ENCODE data around the gene PRKAG1. TPM values are rescaled to one million over a fixed set of nuclear protein-coding genes. Genes with fewer than 3 reads are reported as not detected.

The PRKAG1 gene
- total and polyA plus RNA-seq, 10 of the 15 experiments (the other 5 are each of a cell fraction or from before 2014, with no cell fraction given): 44.5 to 91.6 (median 60.9) TPM

DNA sequence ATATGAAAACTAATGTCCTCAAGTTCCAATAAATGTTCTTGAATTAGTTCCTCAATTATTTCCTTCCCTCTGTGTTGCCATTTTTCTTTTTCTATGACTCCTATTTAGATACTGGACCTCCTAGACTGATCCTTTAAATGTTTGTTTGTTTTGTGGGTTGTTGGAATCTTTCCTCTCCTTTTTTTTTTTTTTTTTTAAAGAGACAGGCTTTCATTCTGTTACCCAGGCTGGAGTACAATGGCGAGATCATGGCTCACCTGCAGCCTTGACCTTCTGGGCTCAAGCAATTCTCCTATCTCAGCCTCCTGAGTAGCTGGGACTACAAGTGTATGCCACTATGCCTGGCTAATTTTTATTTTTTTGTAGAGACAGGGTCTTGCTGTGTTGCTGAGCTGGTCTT lies 9.6 kb downstream of the PRKAG1 start:
- H3K9me3 ChIP-seq (replicated peaks; ENCODE audit: control insufficient read depth, insufficient read depth, low read length): no peaks in the 10 kb centered on the region
- SMC1A ChIA-PET (ENCODE audit: uncharacterized antibody, unreplicated experiment): interaction anchor here (1.0 kb wide), 1 partner anchor 12 kb away, joined by 4 read pairs; no protein-coding TSS in a partner anchor
- no peak overlapping the region for H3K4me2 ChIP-seq (ENCODE audit: control insufficient read depth, insufficient read depth)
- in situ Hi-C loops (cut with MboI): no loop called here
- H3K27ac ChIP-seq (ENCODE audit: control insufficient read depth, insufficient read depth): no peak overlapping the region
- H3K4me3 ChIP-seq: no peak overlapping the region
- POLR2A ChIA-PET: interaction anchor here (2.4 kb wide), 1 partner anchor 9 kb away, joined by 6 read pairs; no protein-coding TSS in a partner anchor
- 100% methylated on average over 1 of the region's 1 CpG for WGBS (ENCODE audit: insufficient coverage, insufficient replicate concordance, low lambda C conversion rate, missing lambda C conversion rate)
- peaks cover 0 to 18% of the 10 kb centered on the region in 2 experiments; a peak in 3 of 4 replicates for H3K36me3 ChIP-seq (ENCODE audit: control insufficient read depth in 2 of 2, insufficient read depth in 2 of 2, low read length in 1 of 2)
- H4K20me1 ChIP-seq (ENCODE audit: control insufficient read depth, insufficient read depth): no peaks in the 10 kb centered on the region
- H3K9ac ChIP-seq (ENCODE audit: control insufficient read depth, insufficient read depth, low read length): no peak overlapping the region
- no TSS peak for BruUV-seq (replicated peaks)
- RAD21 ChIA-PET (ENCODE audit: unreplicated experiment): no interaction called here
- intact Hi-C loops (cut with micrococcal nuclease; ENCODE audit: unreplicated experiment): no loop called here
- ATAC-seq (no peak), FAIRE-seq (no peak), DNase-seq (ENCODE audit: low read depth, low spot score) (no peak)
- H3K79me2 ChIP-seq (ENCODE audit: control insufficient read depth, insufficient read depth, low read length): no peaks in the 10 kb centered on the region
- CTCF ChIA-PET: interaction anchor here (2.6 to 11.1 kb wide), 2 partner anchors 12 to 21 kb away, joined by 10 to 172 read pairs; partner anchors contain the start of gene DDN
- no peaks in the 10 kb centered on the region for H3K27me3 ChIP-seq (replicated peaks in 1 of 2; ENCODE audit: control insufficient read depth in 2 of 2, insufficient read depth in 2 of 2, low read length in 1 of 2)
- H2AFZ ChIP-seq (ENCODE audit: control insufficient read depth, low read depth, low read length): no peak overlapping the region
- H3K4me1 ChIP-seq (ENCODE audit: control insufficient read depth, insufficient read depth, low read length): no peaks in the 10 kb centered on the region
- no peak for TF ChIP-seq TCF3 (IDR thresholded peaks at IDR 0.05; ENCODE audit: borderline replicate concordance, insufficient read depth, low read depth, low read length)
- no peak for TF ChIP-seq NFYB (IDR thresholded peaks at IDR 0.05; ENCODE audit: insufficient read depth, low read depth, low read length)
- TF ChIP-seq CEBPB (IDR thresholded peaks at IDR 0.05; ENCODE audit: borderline replicate concordance in 1 of 2, low read depth in 2 of 2, low read length in 2 of 2): no peak
- no peak for TF ChIP-seq SMARCA5 (IDR thresholded peaks at IDR 0.05)
- no peak for TF ChIP-seq BMI1 (IDR thresholded peaks at IDR 0.05; ENCODE audit: borderline replicate concordance)
- TF ChIP-seq EP300 (IDR thresholded peaks at IDR 0.05; ENCODE audit: borderline replicate concordance in 1 of 2, control insufficient read depth in 1 of 2, low read depth in 2 of 2, low read length in 2 of 2): no peak

Measured in GM12878 (cell line).